Sigmoid colon (tissue), 4 donors: ENCODE data around the gene MVB12B.

ENCODE experiments used
- POLR2A ChIP-seq, 2 donors: fragments of 450-650 bp; IDR thresholded peaks; one replicate each; pipeline ENCODE4 v1.6.1; 2016; ENCODE audit warnings: antibody characterized with exemption in 2 of 2, mild to moderate bottlenecking in 2 of 2, moderate library complexity in 2 of 2
- POLR2AphosphoS5 ChIP-seq, 4 donors: sonication (generic); formaldehyde crosslinking; IDR thresholded peaks; one replicate each; pipeline ENCODE4 v1.6.1; 2017; ENCODE audit warnings: antibody characterized with exemption in 4 of 4
- TF ChIP-seq, protein P1 (sequence below), 4 experiments: fragments of 450-650 bp in 3 of 4; fragments of 200-600 bp in 1 of 4; IDR thresholded peaks; one replicate each; pipeline ENCODE4 v1.5.1; 2016 to 2019; ENCODE audit warnings: antibody characterized with exemption in 4 of 4, mild to moderate bottlenecking in 3 of 4, moderate library complexity in 2 of 4

GRCh38 chr9:126548312-126548711, 221.7 kb downstream of the MVB12B start:
- TF ChIP-seq POLR2AphosphoS5 (IDR thresholded peaks at IDR 0.05) (no peak), POLR2A (IDR thresholded peaks at IDR 0.05) (no peak)
- TF ChIP-seq, protein P1, sequence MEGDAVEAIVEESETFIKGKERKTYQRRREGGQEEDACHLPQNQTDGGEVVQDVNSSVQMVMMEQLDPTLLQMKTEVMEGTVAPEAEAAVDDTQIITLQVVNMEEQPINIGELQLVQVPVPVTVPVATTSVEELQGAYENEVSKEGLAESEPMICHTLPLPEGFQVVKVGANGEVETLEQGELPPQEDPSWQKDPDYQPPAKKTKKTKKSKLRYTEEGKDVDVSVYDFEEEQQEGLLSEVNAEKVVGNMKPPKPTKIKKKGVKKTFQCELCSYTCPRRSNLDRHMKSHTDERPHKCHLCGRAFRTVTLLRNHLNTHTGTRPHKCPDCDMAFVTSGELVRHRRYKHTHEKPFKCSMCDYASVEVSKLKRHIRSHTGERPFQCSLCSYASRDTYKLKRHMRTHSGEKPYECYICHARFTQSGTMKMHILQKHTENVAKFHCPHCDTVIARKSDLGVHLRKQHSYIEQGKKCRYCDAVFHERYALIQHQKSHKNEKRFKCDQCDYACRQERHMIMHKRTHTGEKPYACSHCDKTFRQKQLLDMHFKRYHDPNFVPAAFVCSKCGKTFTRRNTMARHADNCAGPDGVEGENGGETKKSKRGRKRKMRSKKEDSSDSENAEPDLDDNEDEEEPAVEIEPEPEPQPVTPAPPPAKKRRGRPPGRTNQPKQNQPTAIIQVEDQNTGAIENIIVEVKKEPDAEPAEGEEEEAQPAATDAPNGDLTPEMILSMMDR (IDR thresholded peaks at IDR 0.05): no peak
